ENCODE data around the gene NR2C1. TPM values are rescaled to one million over a fixed set of nuclear protein-coding genes. Genes with fewer than 3 reads are reported as not detected.

NR2C1 gene
- total RNA-seq, 4 donors from 2014 or later = 31.5 to 57.3 (median 40.4) TPM

DNA sequence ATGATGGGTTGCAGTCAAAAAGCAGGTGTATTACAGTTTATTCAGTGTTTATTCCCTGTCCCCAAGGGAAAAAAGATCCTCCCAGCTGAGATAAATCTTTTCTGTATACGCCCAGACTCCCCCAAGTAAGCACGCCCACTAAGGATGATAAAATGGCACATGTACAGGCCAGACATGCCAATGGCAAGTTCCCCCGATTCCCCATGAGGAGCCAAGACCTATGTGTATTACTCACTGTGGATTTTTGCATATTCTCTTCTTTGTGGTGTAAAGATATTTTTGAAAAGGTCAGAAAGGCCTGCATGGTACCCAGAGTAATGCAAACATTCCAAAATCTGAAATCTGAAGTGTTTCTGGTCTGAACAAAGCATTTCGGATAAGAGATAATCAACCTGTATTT, 22.2 kb downstream of the NR2C1 start:
- intact Hi-C loops (cut with DNase I) = no loop called here
- Histone ChIP-seq H3K27me3 (no peaks in the 10 kb centered on the region), H3K4me3 (no peak overlapping the region), H3K36me3 (peaks cover 35 to 81% (median 69%) of the 10 kb centered on the region in 4 donors), H3K27ac (replicated peaks in 1 of 4) (no peak overlapping the region), H3K9me3 (no peaks in the 10 kb centered on the region), H3K4me1 (peaks cover 0 to 18% (median 14%) of the 10 kb centered on the region in 4 donors)
- TF ChIP-seq EP300 (IDR thresholded peaks at IDR 0.05) (no peak), POLR2A (IDR thresholded peaks at IDR 0.05; ENCODE audit: low read depth) (no peak)
- DNase-seq (ENCODE audit: extremely low spot score) = no peak
- WGBS = 88% methylated on average over 4 of the region's 4 CpGs

DNA sequence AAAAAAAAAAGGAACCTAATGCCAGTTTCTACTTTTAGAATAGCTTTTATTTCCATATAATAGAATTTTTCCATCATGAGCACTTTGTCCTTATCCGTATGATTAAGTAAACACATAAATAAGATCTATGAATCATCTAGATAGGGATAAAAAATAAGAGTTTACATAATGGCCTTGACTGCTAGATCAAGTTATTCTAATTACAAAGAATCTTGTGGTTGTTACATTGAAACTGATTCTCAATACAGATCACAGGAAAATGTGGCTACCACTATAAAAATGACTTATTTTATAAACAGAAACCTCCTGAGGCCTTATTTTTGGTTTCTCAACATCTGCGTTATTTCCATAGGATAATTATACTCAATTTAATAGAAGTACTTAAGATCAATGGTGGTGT, 35.5 kb downstream of the NR2C1 start:
- no peaks in the 10 kb centered on the region for H3K4me1 ChIP-seq
- H3K4me3 ChIP-seq = no peak overlapping the region
- H3K27ac ChIP-seq (replicated peaks in 1 of 4) = no peak overlapping the region
- no peak for DNase-seq (ENCODE audit: extremely low spot score)
- intact Hi-C loops (cut with DNase I) = no loop called here
- WGBS = 87% methylated on average over 2 of the region's 2 CpGs
- H3K27me3 ChIP-seq = no peaks in the 10 kb centered on the region
- TF ChIP-seq EP300 (IDR thresholded peaks at IDR 0.05) (no peak), POLR2A (IDR thresholded peaks at IDR 0.05; ENCODE audit: low read depth) (no peak), POLR2AphosphoS5 (IDR thresholded peaks at IDR 0.05) (no peak)
- TF ChIP-seq, protein P1, sequence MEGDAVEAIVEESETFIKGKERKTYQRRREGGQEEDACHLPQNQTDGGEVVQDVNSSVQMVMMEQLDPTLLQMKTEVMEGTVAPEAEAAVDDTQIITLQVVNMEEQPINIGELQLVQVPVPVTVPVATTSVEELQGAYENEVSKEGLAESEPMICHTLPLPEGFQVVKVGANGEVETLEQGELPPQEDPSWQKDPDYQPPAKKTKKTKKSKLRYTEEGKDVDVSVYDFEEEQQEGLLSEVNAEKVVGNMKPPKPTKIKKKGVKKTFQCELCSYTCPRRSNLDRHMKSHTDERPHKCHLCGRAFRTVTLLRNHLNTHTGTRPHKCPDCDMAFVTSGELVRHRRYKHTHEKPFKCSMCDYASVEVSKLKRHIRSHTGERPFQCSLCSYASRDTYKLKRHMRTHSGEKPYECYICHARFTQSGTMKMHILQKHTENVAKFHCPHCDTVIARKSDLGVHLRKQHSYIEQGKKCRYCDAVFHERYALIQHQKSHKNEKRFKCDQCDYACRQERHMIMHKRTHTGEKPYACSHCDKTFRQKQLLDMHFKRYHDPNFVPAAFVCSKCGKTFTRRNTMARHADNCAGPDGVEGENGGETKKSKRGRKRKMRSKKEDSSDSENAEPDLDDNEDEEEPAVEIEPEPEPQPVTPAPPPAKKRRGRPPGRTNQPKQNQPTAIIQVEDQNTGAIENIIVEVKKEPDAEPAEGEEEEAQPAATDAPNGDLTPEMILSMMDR (IDR thresholded peaks at IDR 0.05) = no peak
- no peaks in the 10 kb centered on the region for H3K9me3 ChIP-seq
- H3K36me3 ChIP-seq = peaks cover 11 to 97% (median 56%) of the 10 kb centered on the region in 4 donors

DNA sequence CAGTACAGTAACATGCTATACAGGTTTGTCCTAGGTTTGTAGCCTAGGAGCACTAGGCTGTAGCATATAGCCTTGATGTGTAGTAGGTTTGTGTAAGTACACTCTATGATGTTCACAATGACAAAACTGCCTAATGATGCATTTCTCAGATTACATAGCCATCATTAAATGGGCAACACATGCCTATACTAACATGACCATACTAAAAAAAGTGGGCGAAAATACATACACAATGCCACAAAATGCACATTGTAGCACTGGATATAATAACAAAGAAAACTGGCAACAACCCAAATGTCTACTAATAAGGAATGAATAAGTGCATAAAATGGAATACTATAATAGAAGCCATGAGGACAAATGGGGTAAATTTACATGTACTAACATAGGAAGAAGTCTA, 38.7 kb downstream of the NR2C1 start:
- Histone ChIP-seq H3K27ac (replicated peaks in 1 of 4) (no peak overlapping the region), H3K36me3 (peaks cover 8 to 100% (median 57%) of the 10 kb centered on the region in 4 donors), H3K27me3 (no peaks in the 10 kb centered on the region), H3K4me3 (no peak overlapping the region), H3K9me3 (no peaks in the 10 kb centered on the region), H3K4me1 (no peaks in the 10 kb centered on the region)
- TF ChIP-seq EP300 (IDR thresholded peaks at IDR 0.05) (no peak), POLR2AphosphoS5 (IDR thresholded peaks at IDR 0.05) (no peak)
- TF ChIP-seq, protein P1 (IDR thresholded peaks at IDR 0.05) = no peak
- intact Hi-C loops (cut with DNase I) = no loop called here
- DNase-seq (ENCODE audit: extremely low spot score) = no peak
- WGBS = 92% methylated on average over 1 of the region's 1 CpG

DNA sequence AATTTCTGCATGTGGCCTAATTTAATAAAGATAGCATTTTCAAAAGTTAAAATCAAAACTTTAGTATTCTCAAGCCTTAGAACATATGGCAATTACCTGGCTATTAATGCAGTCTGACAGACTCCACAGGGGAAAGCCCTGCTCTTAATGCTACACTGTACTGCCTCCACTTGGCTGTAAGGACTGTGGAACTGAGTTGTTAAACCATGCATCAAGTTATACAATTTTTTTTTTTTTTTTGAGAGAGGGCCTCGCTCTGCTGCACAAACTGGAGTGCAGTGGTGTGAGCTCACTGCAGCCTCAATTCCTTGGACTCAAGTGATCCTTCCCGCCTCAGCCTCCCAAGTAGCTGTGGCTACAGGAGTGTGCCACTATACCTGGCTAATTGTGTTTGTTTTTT, 50.9 kb downstream of the NR2C1 start:
- Histone ChIP-seq H3K4me3 (no peak overlapping the region), H3K27me3 (no peaks in the 10 kb centered on the region), H3K4me1 (no peaks in the 10 kb centered on the region), H3K27ac (replicated peaks in 1 of 4) (no peak overlapping the region), H3K36me3 (peaks cover 27 to 75% (median 42%) of the 10 kb centered on the region in 4 donors), H3K9me3 (no peaks in the 10 kb centered on the region)
- 91% methylated on average over 2 of the region's 2 CpGs for WGBS
- DNase-seq (ENCODE audit: extremely low spot score) = no peak
- no peak for TF ChIP-seq EP300 (IDR thresholded peaks at IDR 0.05)
- no peak for TF ChIP-seq POLR2AphosphoS5 (IDR thresholded peaks at IDR 0.05)
- no peak for TF ChIP-seq POLR2A (IDR thresholded peaks at IDR 0.05; ENCODE audit: low read depth)
- TF ChIP-seq, protein P1 (IDR thresholded peaks at IDR 0.05) = no peak
- intact Hi-C loops (cut with DNase I) = no loop called here

DNA sequence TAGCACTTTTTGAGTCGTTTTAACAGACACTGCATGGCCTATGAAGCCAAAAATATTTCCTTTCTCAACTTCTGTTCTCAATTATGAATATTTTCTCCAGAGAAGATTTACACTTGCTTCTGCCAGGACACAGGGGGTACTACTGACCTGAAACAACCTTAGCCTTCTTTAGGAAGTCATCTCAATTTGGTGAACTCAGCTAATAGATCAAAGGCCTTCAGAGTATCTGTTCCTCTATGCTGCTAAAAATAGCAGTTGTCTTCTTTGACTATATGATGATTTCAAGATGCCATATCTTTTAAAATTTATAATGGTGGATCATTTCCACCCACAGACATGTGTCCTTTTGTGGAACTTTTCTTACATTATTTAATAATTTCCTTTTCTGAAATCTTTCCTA, 55.9 kb downstream of the NR2C1 start:
- no peak overlapping the region for H3K27ac ChIP-seq (replicated peaks in 1 of 4)
- peaks cover 3 to 29% (median 13%) of the 10 kb centered on the region in 4 donors for H3K36me3 ChIP-seq
- no peaks in the 10 kb centered on the region for H3K9me3 ChIP-seq
- TF ChIP-seq, protein P1 (IDR thresholded peaks at IDR 0.05) = no peak
- TF ChIP-seq EP300 (IDR thresholded peaks at IDR 0.05) = no peak
- TF ChIP-seq POLR2AphosphoS5 (IDR thresholded peaks at IDR 0.05) = no peak
- TF ChIP-seq POLR2A (IDR thresholded peaks at IDR 0.05; ENCODE audit: low read depth) = no peak
- no peak overlapping the region for H3K4me3 ChIP-seq
- intact Hi-C loops (cut with DNase I) = no loop called here
- 71% methylated on average over 1 of the region's 1 CpG for WGBS
- no peaks in the 10 kb centered on the region for H3K27me3 ChIP-seq
- H3K4me1 ChIP-seq = no peaks in the 10 kb centered on the region
- no peak for DNase-seq (ENCODE audit: extremely low spot score)

Measured in esophagus muscularis mucosa (tissue), 4 donors.